Uterus (tissue), 4 donors: Measurements from ENCODE around the gene TMEM164. TPM values are rescaled to one million over a fixed set of nuclear protein-coding genes. Genes with fewer than 3 reads are reported as not detected.

Experiments
- DNase-seq, 2 donors: peaks; one replicate each; pipeline ENCODE4 v3.0.0-alpha.2; 2019 to 2020
- H3K27ac ChIP-seq, 2 donors: fragments of 200-600 bp; sonication (generic); 1 replicate in 1 of 2; 2 replicates in 1 of 2; pipeline ENCODE4 v1.5.1; 2016 to 2018
- H3K27me3 ChIP-seq, 2 donors: fragments of 200-600 bp; sonication (generic); one replicate each; pipeline ENCODE4 v1.5.1; 2018 to 2019; ENCODE audit warnings: control low read depth in 1 of 2
- H3K36me3 ChIP-seq, 2 donors: fragments of 200-600 bp; sonication (generic); one replicate each; pipeline ENCODE4 v1.5.1; 2019; ENCODE audit warnings: control low read depth in 1 of 2
- H3K4me1 ChIP-seq, 2 donors: fragments of 200-600 bp; sonication (generic); one replicate each; pipeline ENCODE4 v1.5.1; 2018 to 2019; ENCODE audit warnings: control low read depth in 1 of 2
- H3K4me3 ChIP-seq, 2 donors: fragments of 200-600 bp; sonication (generic); 1 replicate in 1 of 2; 2 replicates in 1 of 2; pipeline ENCODE4 v1.5.1; 2018 to 2019; ENCODE audit warnings: mild to moderate bottlenecking in 1 of 2
- H3K9me3 ChIP-seq, 2 donors: fragments of 200-600 bp; sonication (generic); one replicate each; pipeline ENCODE4 v1.5.1; 2019; ENCODE audit warnings: control low read depth in 1 of 2
- CTCF ChIP-seq, 4 experiments: fragments of 200-600 bp in 2 of 4; fragments of 450-650 bp in 2 of 4; sonication (generic) in 2 of 4; IDR thresholded peaks; one replicate each; pipeline ENCODE4 v1.5.1; 2016 to 2019; ENCODE audit warnings: antibody characterized with exemption in 4 of 4, mild to moderate bottlenecking in 2 of 4, moderate library complexity in 1 of 4
- POLR2A ChIP-seq, 2 donors: fragments of 450-650 bp; IDR thresholded peaks; one replicate each; pipeline ENCODE4 v1.6.1; 2016; ENCODE audit warnings: antibody characterized with exemption in 2 of 2, mild to moderate bottlenecking in 1 of 2, moderate library complexity in 1 of 2
- intact Hi-C: fragments of 100-400 bp; cut with DNase I; formaldehyde crosslinking; loops from one replicate; pipeline ENCODE4 v1.15.1; 2023; ENCODE audit warnings: low total_unique reads
- total RNA-seq, 4 donors: library from RNA; depleted of rRNA in 3 of 4; stranded (reverse); fragments of >200 nt in 3 of 4; gene quantifications; one replicate each; pipeline versions ENCODE4 v1.1.0 to v1.2.4, GENCODE V29; 2014 to 2023
- donor health status: DM: yes; HTN: yes; CAD: no.

TMEM164 gene
- total RNA-seq, 4 donors from 2014 or later = 3.1 to 18.9 (median 11.5) TPM

- H3K4me1 ChIP-seq = no peaks in the 10 kb centered on the region
- no peak overlapping the region for H3K4me3 ChIP-seq
- H3K36me3 ChIP-seq = no peaks in the 10 kb centered on the region
- H3K27ac ChIP-seq = no peak overlapping the region
- no peaks in the 10 kb centered on the region for H3K9me3 ChIP-seq
- no peak for DNase-seq
- TF ChIP-seq CTCF (IDR thresholded peaks at IDR 0.05) (no peak), POLR2A (IDR thresholded peaks at IDR 0.05) (no peak)
- intact Hi-C loops = no loop called here
- no peaks in the 10 kb centered on the region for H3K27me3 ChIP-seq
These were observed 180.0 kb downstream of the TMEM164 start for GRCh38 chrX:110182865-110183264.

- H3K36me3 ChIP-seq = no peaks in the 10 kb centered on the region
- intact Hi-C loops = no loop called here
- H3K4me1 ChIP-seq = no peaks in the 10 kb centered on the region
- no peak for TF ChIP-seq POLR2A (IDR thresholded peaks at IDR 0.05)
- no peak for TF ChIP-seq CTCF (IDR thresholded peaks at IDR 0.05)
- no peaks in the 10 kb centered on the region for H3K27me3 ChIP-seq
- no peaks in the 10 kb centered on the region for H3K9me3 ChIP-seq
- H3K4me3 ChIP-seq = no peak overlapping the region
- H3K27ac ChIP-seq = no peak overlapping the region
- DNase-seq = no peak
These were observed 180.4 kb downstream of the TMEM164 start for GRCh38 chrX:110183314-110183713.

- H3K4me1 ChIP-seq = no peaks in the 10 kb centered on the region
- no peak overlapping the region for H3K4me3 ChIP-seq
- no peaks in the 10 kb centered on the region for H3K36me3 ChIP-seq
- H3K27ac ChIP-seq = no peak overlapping the region
- no peaks in the 10 kb centered on the region for H3K27me3 ChIP-seq
- intact Hi-C loops = no loop called here
- no peak for DNase-seq
- no peaks in the 10 kb centered on the region for H3K9me3 ChIP-seq
- no peak for TF ChIP-seq POLR2A (IDR thresholded peaks at IDR 0.05)
- no peak for TF ChIP-seq CTCF (IDR thresholded peaks at IDR 0.05)
These were observed 186.0 kb downstream of the TMEM164 start for GRCh38 chrX:110188701-110189558.

- H3K36me3 ChIP-seq = no peaks in the 10 kb centered on the region
- no peak overlapping the region for H3K27ac ChIP-seq
- no peaks in the 10 kb centered on the region for H3K4me1 ChIP-seq
- intact Hi-C loops = no loop called here
- no peak overlapping the region for H3K4me3 ChIP-seq
- no peaks in the 10 kb centered on the region for H3K9me3 ChIP-seq
- no peaks in the 10 kb centered on the region for H3K27me3 ChIP-seq
- TF ChIP-seq CTCF (IDR thresholded peaks at IDR 0.05) (no peak), POLR2A (IDR thresholded peaks at IDR 0.05) (no peak)
- no peak for DNase-seq
These were observed 189.6 kb downstream of the TMEM164 start for GRCh38 chrX:110192516-110192915.

- no peak for TF ChIP-seq CTCF (IDR thresholded peaks at IDR 0.05)
- no peak for TF ChIP-seq POLR2A (IDR thresholded peaks at IDR 0.05)
- Histone ChIP-seq H3K4me3 (no peak overlapping the region), H3K4me1 (no peaks in the 10 kb centered on the region), H3K36me3 (no peaks in the 10 kb centered on the region), H3K27ac (no peak overlapping the region), H3K9me3 (no peaks in the 10 kb centered on the region), H3K27me3 (no peaks in the 10 kb centered on the region)
- intact Hi-C loops = no loop called here
- DNase-seq = no peak
These were observed 192.1 kb downstream of the TMEM164 start for GRCh38 chrX:110194977-110195376.
